Stimulated activated CD8-positive, alpha-beta memory T cell treated with anti-CD3 and anti-CD28 coated beads, Interleukin-15, amount 100 ng/mL, for 4 hours (primary cell): Measurements from ENCODE around the gene ACOXL.
"Not testable (repeated sequence)": the region's sequence is repeated elsewhere in the genome, so short reads cannot be mapped to it uniquely, and the experiment has no call there.

Experiments
- DNase-seq, 2 donors: peaks; one replicate each; pipeline ENCODE4 v3.0.0-alpha.2; 2020; ENCODE audit warnings: low read depth in 2 of 2

Gene ACOXL

GRCh38 chr2:110927526-110927925 lies 195.2 kb downstream of the ACOXL start:
- no peak for DNase-seq

GRCh38 chr2:110929528-110929927 lies 197.2 kb downstream of the ACOXL start:
- DNase-seq: no peak

GRCh38 chr2:110931648-110932047 lies 199.3 kb downstream of the ACOXL start:
- no peak for DNase-seq

GRCh38 chr2:110933420-110933819 lies 201.0 kb downstream of the ACOXL start:
- DNase-seq: no peak

GRCh38 chr2:110934948-110935347 lies 202.6 kb downstream of the ACOXL start:
- no peak for DNase-seq

GRCh38 chr2:110940376-110940910 lies 208.1 kb downstream of the ACOXL start:
- DNase-seq: no peak

- no peak for DNase-seq
These were observed 208.9 kb downstream of the ACOXL start for GRCh38 chr2:110941226-110941625.

GRCh38 chr2:110943070-110943634 lies 210.8 kb downstream of the ACOXL start:
- DNase-seq: no peak

GRCh38 chr2:110946902-110947301 lies 214.5 kb downstream of the ACOXL start:
- no peak for DNase-seq

- no peak for DNase-seq
These were observed 215.8 kb downstream of the ACOXL start for GRCh38 chr2:110948027-110948674.

- DNase-seq: no peak
These were observed 217.9 kb downstream of the ACOXL start for GRCh38 chr2:110950281-110950680.

GRCh38 chr2:110955045-110955444 lies 222.7 kb downstream of the ACOXL start:
- no peak for DNase-seq

GRCh38 chr2:110955556-110955955 lies 223.2 kb downstream of the ACOXL start:
- DNase-seq: no peak

- no peak for DNase-seq
These were observed 224.9 kb downstream of the ACOXL start for GRCh38 chr2:110957293-110957692.

GRCh38 chr2:110958346-110959119 lies 226.2 kb downstream of the ACOXL start:
- no peak for DNase-seq

- no peak for DNase-seq
These were observed 226.8 kb downstream of the ACOXL start for GRCh38 chr2:110959198-110959597.

- no peak for DNase-seq
These were observed 227.9 kb downstream of the ACOXL start for GRCh38 chr2:110960281-110960680.

GRCh38 chr2:110960954-110961353 lies 228.6 kb downstream of the ACOXL start:
- DNase-seq: no peak

- DNase-seq: not testable (repeated sequence)
These were observed 229.3 kb downstream of the ACOXL start for GRCh38 chr2:110961643-110962042.

- DNase-seq: no peak
These were observed 237.3 kb downstream of the ACOXL start for GRCh38 chr2:110969696-110970095.

- DNase-seq: no peak
These were observed 237.8 kb downstream of the ACOXL start for GRCh38 chr2:110970201-110970600.

- DNase-seq: no peak
These were observed 239.4 kb downstream of the ACOXL start for GRCh38 chr2:110971811-110972210.

GRCh38 chr2:110973262-110973661 lies 240.9 kb downstream of the ACOXL start:
- DNase-seq: no peak
